Naive thymus-derived CD4-positive, alpha-beta T cell (primary cell): ENCODE results near the gene CDK5RAP2. TPM values are rescaled to one million over a fixed set of nuclear protein-coding genes. Genes with fewer than 3 reads are reported as not detected.
"Not testable (repeated sequence)": the region's sequence is repeated elsewhere in the genome, so short reads cannot be mapped to it uniquely, and the experiment has no call there.

Source experiments
- ATAC-seq: fragments of 150-1000 bp; cut with Tn5 transposase; 2 replicates; pipeline ENCODE4 v1.10.0; 2021; ENCODE audit warnings: mild to moderate bottlenecking, moderate library complexity
- CTCF ChIA-PET: fragments of 350-600 bp; sonication (Branson Sonifier 250); formaldehyde crosslinking; loops from one replicate; lab custom pipeline; 2021; ENCODE audit warnings: antibody characterized with exemption; lab: Charles Lee
- POLR2A ChIA-PET: fragments of 350-600 bp; sonication (Branson Sonifier 250); formaldehyde crosslinking; loops from one replicate; lab custom pipeline; 2021; ENCODE audit warnings: antibody characterized with exemption, inconsistent platforms; lab: Charles Lee
- DNase-seq, 9 donors: peaks; one replicate each; pipeline versions ENCODE4 v3.0.0 to v3.0.0-alpha.2; 2020 to 2022; ENCODE audit warnings: mixed read lengths in 1 of 9
- H3K27ac ChIP-seq: one replicate; pipeline ENCODE4 v1.7.0; 2013; ENCODE audit warnings: mild to moderate bottlenecking, low read depth, low read length, moderate library complexity
- H3K27me3 ChIP-seq, 2 donors: one replicate each; pipeline ENCODE4 v1.7.0; 2013; ENCODE audit warnings: low read length in 2 of 2, mild to moderate bottlenecking in 2 of 2, moderate library complexity in 2 of 2; ENCODE audit not compliant: control insufficient read depth in 2 of 2, insufficient read depth in 2 of 2
- H3K36me3 ChIP-seq, 3 experiments: 1 replicate in 2 of 3; 2 replicates in 1 of 3; pipeline ENCODE4 v1.7.0; 2013; ENCODE audit warnings: low read length in 3 of 3, mild to moderate bottlenecking in 3 of 3, moderate library complexity in 1 of 3; ENCODE audit not compliant: insufficient read depth in 3 of 3, control insufficient read depth in 2 of 3
- H3K4me1 ChIP-seq, 2 donors: one replicate each; pipeline ENCODE4 v1.7.0; 2013; ENCODE audit warnings: low read length in 2 of 2, mild to moderate bottlenecking in 2 of 2, moderate library complexity in 1 of 2; ENCODE audit not compliant: control insufficient read depth in 2 of 2, insufficient read depth in 2 of 2
- H3K4me3 ChIP-seq: 2 replicates; pipeline ENCODE4 v1.7.0; 2013; ENCODE audit warnings: mild to moderate bottlenecking, low read length
- H3K9me3 ChIP-seq, 3 experiments: 1 replicate in 2 of 3; 2 replicates in 1 of 3; pipeline ENCODE4 v1.7.0; 2013; ENCODE audit warnings: low read length in 3 of 3; ENCODE audit not compliant: control insufficient read depth in 2 of 3
- H3K27ac Mint-ChIP-seq, 9 donors: one replicate each; pipeline ENCODE4 v1.8.0; 2020 to 2022; ENCODE audit warnings: mixed read lengths in 9 of 9, mild to moderate bottlenecking in 8 of 9, moderate library complexity in 5 of 9, inconsistent platforms in 2 of 9
- H3K27me3 Mint-ChIP-seq, 5 donors: one replicate each; pipeline ENCODE4 v1.8.0; 2021 to 2022; ENCODE audit warnings: mixed read lengths in 5 of 5, mild to moderate bottlenecking in 1 of 5
- H3K36me3 Mint-ChIP-seq, 5 donors: one replicate each; pipeline ENCODE4 v1.8.0; 2020 to 2022; ENCODE audit warnings: mixed read lengths in 5 of 5, mild to moderate bottlenecking in 3 of 5, inconsistent platforms in 1 of 5
- H3K4me1 Mint-ChIP-seq, 7 donors: one replicate each; pipeline ENCODE4 v1.8.0; 2020 to 2022; ENCODE audit warnings: mixed read lengths in 7 of 7, mild to moderate bottlenecking in 3 of 7, inconsistent platforms in 1 of 7
- H3K4me3 Mint-ChIP-seq, 10 donors: one replicate each; pipeline ENCODE4 v1.8.0; 2020 to 2022; ENCODE audit warnings: mild to moderate bottlenecking in 10 of 10, mixed read lengths in 10 of 10, moderate library complexity in 6 of 10, inconsistent platforms in 2 of 10
- H3K9me3 Mint-ChIP-seq, 11 donors: one replicate each; pipeline ENCODE4 v1.8.0; 2020 to 2022; ENCODE audit warnings: mixed read lengths in 11 of 11, mild to moderate bottlenecking in 4 of 11, inconsistent platforms in 1 of 11, moderate library complexity in 1 of 11
- intact Hi-C, 2 donors: fragments of 100-400 bp; cut with micrococcal nuclease; formaldehyde crosslinking; loops; one replicate each; pipeline ENCODE4 v1.15.1; 2023
- polyA plus RNA-seq, 2 donors: library from polyadenylated mRNA; unstranded; fragments of 300-500 nt; fragmentation: Illumina TruSeq; gene quantifications; one replicate each; pipeline ENCODE4 v1.2.3, GENCODE V29; 2021
- total RNA-seq, 6 experiments: library from RNA in 5 of 6; stranded (reverse) in 5 of 6; gene quantifications; 1 replicate in 5 of 6; 2 replicates in 1 of 6; pipeline ENCODE4 v1.2.3 and lab custom pipeline; 2021 to 2026

CDK5RAP2 gene
- total and polyA plus RNA-seq, 7 experiments from 2014 or later = 23.7 to 98.1 (median 66.7) TPM

- H3K36me3 ChIP-seq = peaks cover 4 to 86% (median 17%) of the 10 kb centered on the region in 3 experiments
- Mint-ChIP-seq H3K4me3 (no peak overlapping the region), H3K9me3 (peaks cover 0 to 3% (median 0%) of the 10 kb centered on the region in 11 donors), H3K4me1 (peaks cover 0 to 15% (median 4%) of the 10 kb centered on the region in 7 donors), H3K27ac (peak overlapping the region in 1 of 9 donors; percentile 29), H3K36me3 (peaks cover 38 to 92% (median 71%) of the 10 kb centered on the region in 5 donors), H3K27me3 (no peaks in the 10 kb centered on the region)
- H3K27ac ChIP-seq = no peak overlapping the region
- no peak for DNase-seq
- ChIA-PET CTCF (no interaction called here), POLR2A (no interaction called here)
- H3K27me3 ChIP-seq = no peaks in the 10 kb centered on the region
- H3K9me3 ChIP-seq = no peaks in the 10 kb centered on the region
- H3K4me1 ChIP-seq = no peaks in the 10 kb centered on the region
- intact Hi-C loops = loop anchor here in 1 of 2 donors (5.0 kb wide), 2 partner anchors 572 to 977 kb away; no protein-coding TSS in a partner anchor
- ATAC-seq = no peak
- no peak overlapping the region for H3K4me3 ChIP-seq
Observed at GRCh38 chr9:120534266-120534665, 45.7 kb downstream of the CDK5RAP2 start.

DNA sequence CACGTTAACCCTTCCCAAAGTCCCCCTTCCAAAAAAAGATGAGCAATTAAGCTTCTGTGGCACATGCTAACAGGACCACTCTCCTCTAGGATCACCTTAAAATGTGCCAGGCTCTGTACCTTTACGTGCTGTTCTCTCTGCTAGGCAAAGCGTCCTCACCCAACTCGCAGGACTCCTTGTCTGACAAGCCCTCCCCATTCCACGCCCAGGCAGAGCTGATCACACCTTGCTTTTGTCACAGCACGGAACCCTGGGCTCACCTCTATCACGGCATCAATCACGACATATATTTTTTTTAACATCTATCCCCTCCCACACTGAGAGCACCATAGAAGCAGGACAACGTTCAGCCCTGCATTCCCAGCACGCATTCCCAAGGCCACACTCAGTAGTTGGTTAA, 47.1 kb downstream of the CDK5RAP2 start:
- ChIA-PET POLR2A (no interaction called here), CTCF (interaction anchor here (0.7 to 1.7 kb wide), 2 partner anchors 11 to 90 kb away, joined by 3 read pairs; no protein-coding TSS in a partner anchor)
- Histone ChIP-seq H3K9me3 (no peaks in the 10 kb centered on the region), H3K27me3 (no peaks in the 10 kb centered on the region), H3K4me1 (no peaks in the 10 kb centered on the region), H3K27ac (no peak overlapping the region), H3K4me3 (no peak overlapping the region), H3K36me3 (peaks cover 8 to 88% (median 21%) of the 10 kb centered on the region in 3 experiments)
- DNase-seq = no peak
- no peaks in the 10 kb centered on the region for H3K27me3 Mint-ChIP-seq
- intact Hi-C loops = loop anchor here in 1 of 2 donors (5.0 kb wide), 2 partner anchors 571 to 976 kb away; no protein-coding TSS in a partner anchor
- no peak for ATAC-seq
- H3K36me3 Mint-ChIP-seq = peaks cover 47 to 94% (median 80%) of the 10 kb centered on the region in 5 donors
- peaks cover 0 to 3% (median 0%) of the 10 kb centered on the region in 11 donors for H3K9me3 Mint-ChIP-seq
- H3K27ac Mint-ChIP-seq = peak overlapping the region in 1 of 9 donors; percentile 29
- H3K4me3 Mint-ChIP-seq = no peak overlapping the region
- H3K4me1 Mint-ChIP-seq = peaks cover 0 to 15% (median 4%) of the 10 kb centered on the region in 7 donors

GRCh38 chr9:120532475-120532874, 47.5 kb downstream of the CDK5RAP2 start:
- POLR2A ChIA-PET = no interaction called here
- intact Hi-C loops = loop anchor here in 1 of 2 donors (5.0 kb wide), 2 partner anchors 570 to 975 kb away; no protein-coding TSS in a partner anchor

DNA sequence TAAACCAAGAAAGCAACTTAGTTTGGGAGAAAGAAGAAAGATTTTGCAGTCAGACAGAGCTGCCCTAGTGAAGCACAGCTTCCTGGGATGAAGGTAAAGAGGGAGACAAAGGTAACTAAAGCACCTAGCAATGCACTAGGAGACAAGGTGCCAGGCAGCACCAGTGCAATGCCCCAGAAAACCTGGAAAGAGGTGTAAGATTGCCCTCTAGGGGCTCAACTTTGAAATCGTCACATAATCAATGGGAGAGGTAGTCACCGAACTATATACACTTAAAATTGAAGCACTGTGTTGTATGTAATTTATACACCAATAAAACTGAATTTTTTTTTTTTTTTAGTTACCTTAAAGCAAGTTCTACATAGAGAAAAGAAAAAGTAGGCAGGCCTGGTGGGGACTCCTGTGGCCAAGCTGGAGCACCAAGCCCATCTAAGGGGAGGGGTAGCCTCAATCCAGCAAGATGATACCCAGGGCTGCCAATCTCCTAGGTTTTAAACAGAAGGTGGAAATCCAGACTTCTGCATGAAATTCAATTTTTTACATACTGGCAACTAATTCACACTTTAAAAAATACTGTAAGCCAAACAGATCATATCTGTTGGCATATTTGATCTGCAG, 48.2 kb downstream of the CDK5RAP2 start:
- Histone ChIP-seq H3K27me3 (no peaks in the 10 kb centered on the region), H3K9me3 (no peaks in the 10 kb centered on the region), H3K4me1 (no peaks in the 10 kb centered on the region), H3K27ac (no peak overlapping the region), H3K4me3 (no peak overlapping the region), H3K36me3 (peaks cover 11 to 88% (median 21%) of the 10 kb centered on the region in 3 experiments)
- POLR2A ChIA-PET = no interaction called here
- H3K4me3 Mint-ChIP-seq = no peak overlapping the region
- peaks cover 52 to 96% (median 87%) of the 10 kb centered on the region in 5 donors for H3K36me3 Mint-ChIP-seq
- H3K4me1 Mint-ChIP-seq = peaks cover 0 to 14% (median 4%) of the 10 kb centered on the region in 7 donors
- H3K9me3 Mint-ChIP-seq = peaks cover 0 to 3% (median 0%) of the 10 kb centered on the region in 11 donors
- intact Hi-C loops = loop anchor here in 1 of 2 donors (5.0 kb wide), 2 partner anchors 569 to 974 kb away; no protein-coding TSS in a partner anchor
- H3K27me3 Mint-ChIP-seq = no peaks in the 10 kb centered on the region
- ATAC-seq (no peak), DNase-seq (no peak)
- no peak overlapping the region for H3K27ac Mint-ChIP-seq
- CTCF ChIA-PET = interaction anchor here (0.6 to 1.7 kb wide), 4 partner anchors 12 to 214 kb away, joined by 3 to 4 read pairs (median 3); no protein-coding TSS in a partner anchor

More at GRCh38 chr9:120532475-120532874, 47.5 kb downstream of the CDK5RAP2 start:
- Mint-ChIP-seq H3K9me3 (peaks cover 0 to 3% (median 0%) of the 10 kb centered on the region in 11 donors), H3K4me3 (no peak overlapping the region), H3K27ac (peak overlapping the region in 1 of 9 donors; percentile 2), H3K4me1 (peaks cover 0 to 15% (median 4%) of the 10 kb centered on the region in 7 donors), H3K27me3 (no peaks in the 10 kb centered on the region), H3K36me3 (peaks cover 50 to 95% (median 85%) of the 10 kb centered on the region in 5 donors)
- Histone ChIP-seq H3K27me3 (no peaks in the 10 kb centered on the region), H3K36me3 (peaks cover 11 to 88% (median 21%) of the 10 kb centered on the region in 3 experiments), H3K9me3 (no peaks in the 10 kb centered on the region), H3K4me1 (no peaks in the 10 kb centered on the region), H3K4me3 (no peak overlapping the region), H3K27ac (no peak overlapping the region)
- CTCF ChIA-PET = interaction anchor here (0.6 to 1.7 kb wide), 3 partner anchors 12 to 213 kb away, joined by 3 to 4 read pairs (median 3); no protein-coding TSS in a partner anchor
- ATAC-seq = no peak
- no peak for DNase-seq

DNA sequence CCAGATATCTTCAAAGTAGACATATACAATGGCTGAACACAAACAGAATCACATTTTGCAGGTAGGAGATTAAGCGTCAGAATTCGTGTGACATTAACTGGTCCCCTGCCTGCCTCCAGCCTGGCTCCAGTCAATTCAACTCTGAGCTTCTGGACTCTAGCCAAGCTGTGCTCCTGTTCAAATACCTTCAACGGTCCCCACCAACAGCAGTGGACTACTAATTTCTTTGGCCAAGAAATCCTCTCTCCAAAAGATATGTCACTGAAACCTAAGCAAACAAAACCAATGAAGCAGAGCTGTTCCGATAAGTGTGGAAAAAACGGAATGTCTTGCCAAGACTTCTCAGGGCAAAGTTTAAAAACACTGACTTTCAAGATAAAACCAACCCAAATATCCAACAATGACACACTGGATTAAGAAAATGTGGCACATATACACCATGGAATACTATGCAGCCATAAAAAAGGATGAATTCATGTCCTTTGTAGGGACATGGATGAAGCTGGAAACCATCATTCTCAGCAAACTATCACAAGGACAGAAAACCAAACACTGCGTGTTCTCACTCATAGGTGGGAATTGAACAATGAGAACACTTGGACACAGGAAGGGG, 49.6 kb downstream of the CDK5RAP2 start:
- H3K9me3 Mint-ChIP-seq, H3K4me3 Mint-ChIP-seq, H3K27ac Mint-ChIP-seq, H3K27me3 ChIP-seq, H3K4me1 ChIP-seq, H3K27ac ChIP-seq, POLR2A ChIA-PET, H3K9me3 ChIP-seq, CTCF ChIA-PET, H3K4me3 ChIP-seq, ATAC-seq, H3K27me3 Mint-ChIP-seq, DNase-seq: not testable (repeated sequence)
- intact Hi-C loops = loop anchor here in 1 of 2 donors (5.0 kb wide), 2 partner anchors 568 to 973 kb away; no protein-coding TSS in a partner anchor
- Mint-ChIP-seq H3K36me3 (peaks cover 59 to 97% (median 87%) of the 10 kb centered on the region in 5 donors), H3K4me1 (peaks cover 0 to 14% (median 5%) of the 10 kb centered on the region in 7 donors)
- H3K36me3 ChIP-seq = peaks cover 10 to 88% (median 24%) of the 10 kb centered on the region in 3 experiments

DNA sequence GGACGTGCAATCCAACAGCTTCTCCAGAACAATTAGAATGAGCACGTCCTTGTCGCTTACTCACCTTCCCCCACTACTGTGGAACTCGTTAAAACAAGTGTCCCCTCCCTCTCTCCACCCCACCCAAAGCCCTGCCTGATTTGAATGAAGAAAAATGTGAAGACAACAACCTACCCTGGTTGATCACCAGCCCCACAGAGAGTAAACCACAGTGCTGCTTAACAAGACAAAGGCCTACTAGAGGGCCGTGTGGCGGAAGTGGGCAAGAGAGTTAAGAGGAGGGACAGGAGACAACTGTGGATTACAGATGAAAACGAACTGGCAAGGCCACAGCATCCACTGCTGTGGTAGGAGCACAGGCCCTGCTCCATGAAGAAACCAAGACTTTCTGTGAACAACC, 51.1 kb downstream of the CDK5RAP2 start:
- H3K36me3 Mint-ChIP-seq = peaks cover 62 to 90% (median 82%) of the 10 kb centered on the region in 5 donors
- H3K9me3 Mint-ChIP-seq = peaks cover 0 to 3% (median 0%) of the 10 kb centered on the region in 11 donors
- peaks cover 0 to 13% (median 5%) of the 10 kb centered on the region in 7 donors for H3K4me1 Mint-ChIP-seq
- DNase-seq (no peak), ATAC-seq (no peak)
- no peak overlapping the region for H3K4me3 Mint-ChIP-seq
- Histone ChIP-seq H3K9me3 (no peaks in the 10 kb centered on the region), H3K27ac (no peak overlapping the region), H3K4me3 (no peak overlapping the region), H3K27me3 (no peaks in the 10 kb centered on the region), H3K36me3 (peaks cover 7 to 88% (median 24%) of the 10 kb centered on the region in 3 experiments), H3K4me1 (no peaks in the 10 kb centered on the region)
- no peaks in the 10 kb centered on the region for H3K27me3 Mint-ChIP-seq
- no peak overlapping the region for H3K27ac Mint-ChIP-seq
- POLR2A ChIA-PET = no interaction called here
- intact Hi-C loops = no loop called here
- CTCF ChIA-PET = interaction anchor here (1.4 kb wide), 1 partner anchor 14 kb away, joined by 3 read pairs; no protein-coding TSS in a partner anchor
